ENCODE results near the gene UBTD2.

DNA sequence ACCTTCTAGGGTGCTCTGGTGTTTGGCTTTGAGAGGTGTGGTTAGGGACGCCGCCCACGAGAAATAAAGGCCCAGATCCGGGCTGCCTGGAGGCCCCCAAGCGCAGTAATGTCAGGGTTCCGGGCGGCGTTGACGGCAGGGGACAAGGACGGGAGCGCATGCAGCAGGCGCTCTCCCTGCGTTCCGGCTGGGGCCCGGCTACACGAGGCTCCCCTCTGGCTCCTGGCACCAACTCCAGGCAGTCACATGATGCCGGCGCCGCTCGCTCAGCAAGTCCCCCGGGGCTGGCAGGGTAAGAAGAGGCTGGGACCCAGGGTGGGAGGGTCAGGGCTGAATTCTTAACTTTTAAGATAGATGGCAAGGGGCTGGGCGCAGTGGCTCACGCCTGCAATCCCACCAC, 28.1 kb downstream of the UBTD2 start:
- TF ChIP-seq, protein P1, sequence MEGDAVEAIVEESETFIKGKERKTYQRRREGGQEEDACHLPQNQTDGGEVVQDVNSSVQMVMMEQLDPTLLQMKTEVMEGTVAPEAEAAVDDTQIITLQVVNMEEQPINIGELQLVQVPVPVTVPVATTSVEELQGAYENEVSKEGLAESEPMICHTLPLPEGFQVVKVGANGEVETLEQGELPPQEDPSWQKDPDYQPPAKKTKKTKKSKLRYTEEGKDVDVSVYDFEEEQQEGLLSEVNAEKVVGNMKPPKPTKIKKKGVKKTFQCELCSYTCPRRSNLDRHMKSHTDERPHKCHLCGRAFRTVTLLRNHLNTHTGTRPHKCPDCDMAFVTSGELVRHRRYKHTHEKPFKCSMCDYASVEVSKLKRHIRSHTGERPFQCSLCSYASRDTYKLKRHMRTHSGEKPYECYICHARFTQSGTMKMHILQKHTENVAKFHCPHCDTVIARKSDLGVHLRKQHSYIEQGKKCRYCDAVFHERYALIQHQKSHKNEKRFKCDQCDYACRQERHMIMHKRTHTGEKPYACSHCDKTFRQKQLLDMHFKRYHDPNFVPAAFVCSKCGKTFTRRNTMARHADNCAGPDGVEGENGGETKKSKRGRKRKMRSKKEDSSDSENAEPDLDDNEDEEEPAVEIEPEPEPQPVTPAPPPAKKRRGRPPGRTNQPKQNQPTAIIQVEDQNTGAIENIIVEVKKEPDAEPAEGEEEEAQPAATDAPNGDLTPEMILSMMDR (IDR thresholded peaks at IDR 0.05): no peak
- no peak for TF ChIP-seq POLR2A (IDR thresholded peaks at IDR 0.05)
